Dermis microvascular lymphatic vessel endothelial cell (primary cell): ENCODE data around the gene DGKI. TPM values are rescaled to one million over a fixed set of nuclear protein-coding genes. Genes with fewer than 3 reads are reported as not detected.
"Not testable (repeated sequence)": the region's sequence is repeated elsewhere in the genome, so short reads cannot be mapped to it uniquely, and the experiment has no call there.

Source experiments
- DNase-seq, 2 donors: peaks; one replicate each; pipeline versions ENCODE4 v3.0.0 to v3.0.0-alpha.2; 2010; ENCODE audit warnings: low read depth in 2 of 2
- total RNA-seq: library from RNA; depleted of rRNA; stranded (reverse); fragments of >200 nt; gene quantifications from 2 replicates; pipeline ENCODE4 v1.2.1, GENCODE V29; 2014

Gene DGKI
- total RNA-seq, 1 donor from 2014 or later = 0.64 TPM

GRCh38 chr7:137836113-137836509 lies 10.7 kb downstream of the DGKI start:
- DNase-seq = no peak

GRCh38 chr7:137835486-137836112 lies 11.2 kb downstream of the DGKI start:
- peak; percentile 29 to 40 for DNase-seq

DNA sequence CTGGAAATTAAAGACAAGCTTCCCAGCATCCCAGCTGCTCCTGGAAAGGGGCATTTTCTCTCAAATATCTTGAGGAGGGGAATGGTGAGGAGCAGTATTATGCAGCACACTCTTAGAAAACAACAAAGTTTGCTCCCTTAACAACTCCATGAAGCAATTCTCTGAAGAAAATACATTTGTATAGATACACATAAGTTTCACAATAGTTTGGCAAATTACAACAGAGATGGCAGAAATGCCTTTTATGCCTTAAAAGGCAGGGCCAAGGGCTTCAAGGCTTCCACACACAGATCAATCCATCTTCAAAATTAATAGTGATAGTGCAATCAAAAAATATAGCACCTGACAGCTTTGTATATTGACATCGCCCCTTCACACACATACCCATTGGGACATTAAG lies 12.2 kb downstream of the DGKI start:
- DNase-seq = no peak

DNA sequence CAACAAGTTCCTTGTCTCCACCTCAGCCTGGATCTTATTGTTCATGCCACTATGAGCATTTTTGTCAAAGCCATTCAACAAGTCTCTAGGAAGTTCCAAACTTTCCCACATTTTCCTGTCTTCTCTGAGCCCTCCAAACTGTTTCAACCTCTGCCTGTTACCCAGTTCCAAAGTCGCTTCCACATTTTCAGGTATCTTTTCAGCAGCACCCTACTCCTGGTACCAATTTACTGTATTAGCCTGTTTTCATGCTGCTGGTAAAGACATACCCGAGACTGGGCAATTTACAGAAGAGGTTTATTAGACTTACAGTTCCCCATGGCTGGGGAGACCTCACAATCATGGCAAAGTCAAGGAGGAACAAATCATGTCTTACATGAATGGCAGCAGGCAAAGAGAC lies 13.8 kb downstream of the DGKI start:
- DNase-seq = not testable (repeated sequence)

DNA sequence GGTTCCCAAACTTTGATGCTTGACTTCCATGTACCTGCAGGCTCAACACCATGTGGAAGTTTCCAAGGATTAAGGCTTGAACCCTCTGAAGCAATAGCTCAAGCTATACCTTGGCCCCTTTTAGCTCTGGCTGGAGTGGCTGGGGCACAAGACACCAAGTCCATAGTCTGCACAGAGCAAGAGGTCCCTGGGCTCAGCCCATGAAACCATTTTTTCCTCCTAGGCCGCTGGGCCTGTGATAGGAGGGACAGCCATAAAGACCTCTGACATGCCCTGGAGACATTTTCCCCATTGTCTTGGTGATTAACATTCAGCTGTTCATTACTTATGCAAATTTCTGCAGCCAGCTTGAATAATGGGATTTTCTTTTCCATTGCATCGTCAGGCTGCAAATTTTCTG lies 14.4 kb downstream of the DGKI start:
- DNase-seq = no peak

DNA sequence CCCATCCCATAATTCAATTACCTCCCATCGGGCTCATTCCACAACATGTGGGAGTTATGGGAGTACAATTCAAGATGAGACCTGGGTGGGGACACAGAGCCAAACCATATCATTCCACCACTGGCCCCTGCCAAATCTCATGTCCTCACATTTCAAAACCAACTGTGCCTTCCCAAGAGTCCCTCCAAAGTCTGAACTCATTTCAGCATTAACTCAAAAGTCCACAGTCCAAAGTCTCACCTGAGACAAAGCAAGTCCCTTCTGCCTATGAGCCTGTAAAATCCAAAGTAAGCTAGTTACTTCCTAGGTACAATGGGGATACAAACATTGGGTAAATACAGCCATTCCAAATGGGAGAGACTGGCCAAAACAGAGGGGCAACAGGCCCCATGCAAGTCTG lies 15.2 kb downstream of the DGKI start:
- DNase-seq = not testable (repeated sequence)

DNA sequence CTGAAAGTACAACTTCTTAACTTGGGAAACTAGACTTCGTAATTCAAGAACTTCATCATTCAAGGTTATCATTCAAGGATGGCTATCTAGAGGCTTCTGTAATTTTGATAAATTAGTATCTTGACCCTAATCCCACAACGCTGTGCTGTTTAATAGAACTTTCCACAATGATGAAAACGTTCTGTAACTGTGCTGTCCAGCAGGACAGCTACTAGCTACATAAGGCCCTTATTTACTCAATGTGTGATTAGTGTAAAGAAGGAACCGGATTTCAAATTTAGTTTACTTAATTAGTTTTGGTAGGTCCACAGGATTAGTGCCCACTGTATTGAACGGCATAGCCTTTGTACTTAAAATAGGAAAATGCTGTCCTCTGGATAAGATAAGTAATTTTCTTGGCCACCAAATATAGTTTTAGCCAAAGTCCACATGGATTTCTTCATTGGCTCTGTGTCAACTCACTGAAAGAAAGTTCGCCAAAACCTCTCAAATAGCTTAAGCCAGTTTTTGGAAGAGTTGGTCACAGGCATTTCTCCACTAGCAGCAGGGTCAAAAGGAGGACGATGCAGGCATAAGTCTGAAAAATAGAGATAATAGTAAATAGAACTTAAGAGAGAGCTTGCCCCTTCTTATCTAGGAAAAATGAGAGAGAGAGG lies 17.3 kb downstream of the DGKI start:
- DNase-seq = no peak

DNA sequence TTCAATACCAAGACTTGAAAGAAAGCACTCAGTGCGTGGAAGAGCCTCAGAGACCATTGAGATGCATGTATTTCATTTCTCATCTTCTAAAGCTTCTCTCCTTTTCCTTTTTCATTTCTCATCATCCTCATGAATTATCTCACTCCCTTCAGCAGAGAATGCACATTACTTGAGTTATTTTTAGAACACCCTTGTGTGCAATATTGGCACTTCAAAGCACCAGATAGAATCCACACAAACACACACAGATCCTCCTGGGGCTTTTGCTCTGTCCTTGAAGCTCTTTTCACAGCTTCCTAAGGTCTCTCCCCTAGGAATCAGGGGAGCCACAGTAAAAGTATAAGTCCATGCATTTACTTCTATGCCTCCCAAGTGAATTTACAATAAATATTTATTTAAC lies 18.3 kb downstream of the DGKI start:
- no peak for DNase-seq

DNA sequence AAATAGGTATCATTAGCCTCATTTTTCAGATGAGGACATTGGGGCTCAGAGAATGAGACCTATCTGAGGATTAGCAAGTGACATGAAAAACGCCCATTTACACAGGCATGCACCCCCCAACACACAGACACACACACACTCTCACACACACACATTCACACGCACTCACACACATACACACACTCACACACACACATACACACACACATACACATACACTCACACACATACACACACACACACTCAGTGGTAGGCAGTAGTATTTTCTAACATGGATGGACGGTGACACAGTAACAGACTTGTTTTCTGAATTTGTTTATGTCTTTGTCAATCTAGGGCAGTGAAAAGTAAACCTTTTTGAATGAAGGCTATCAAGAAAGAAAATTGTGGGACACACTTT lies 21.3 kb downstream of the DGKI start:
- DNase-seq = no peak

DNA sequence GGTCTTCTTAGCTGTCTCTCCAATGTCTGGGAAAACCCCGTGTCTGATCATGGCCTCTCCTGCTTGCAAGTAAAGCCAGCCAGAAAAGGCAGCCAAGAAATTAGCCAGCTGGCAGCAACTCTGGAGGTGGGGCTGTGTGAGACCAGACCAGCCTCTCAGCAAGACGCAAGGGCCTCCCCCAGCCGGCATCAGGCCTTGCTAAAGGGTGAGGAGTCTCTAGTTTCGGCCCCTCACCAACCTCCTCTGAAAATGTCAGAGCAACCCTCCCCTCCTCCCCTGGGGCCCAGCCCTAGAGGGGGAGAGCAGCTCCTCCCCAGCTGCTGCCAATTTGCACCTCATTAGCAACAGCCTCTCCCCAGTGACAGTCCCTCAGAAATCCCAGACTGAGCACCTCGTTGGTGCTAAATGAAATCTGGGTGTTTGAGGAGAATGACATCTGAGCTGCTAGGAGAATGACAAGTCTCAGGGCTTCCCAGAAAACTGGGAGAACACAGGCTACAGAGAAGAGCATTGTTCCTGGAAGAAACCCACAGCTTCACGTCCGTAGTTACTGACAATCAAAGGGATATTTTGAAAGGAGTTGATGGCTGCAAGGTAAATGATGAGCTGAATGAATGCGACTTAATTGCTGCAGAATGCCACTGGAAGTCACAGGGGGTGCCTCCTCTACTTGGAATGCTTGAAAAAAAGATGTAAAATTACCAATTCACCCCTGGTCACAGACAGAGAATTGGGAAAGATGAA lies 25.9 kb downstream of the DGKI start:
- DNase-seq = peak in 1 of 2 donors; percentile 5

GRCh38 chr7:137820156-137820555 lies 26.6 kb downstream of the DGKI start:
- no peak for DNase-seq

GRCh38 chr7:137818036-137818435 lies 28.7 kb downstream of the DGKI start:
- DNase-seq = no peak

DNA sequence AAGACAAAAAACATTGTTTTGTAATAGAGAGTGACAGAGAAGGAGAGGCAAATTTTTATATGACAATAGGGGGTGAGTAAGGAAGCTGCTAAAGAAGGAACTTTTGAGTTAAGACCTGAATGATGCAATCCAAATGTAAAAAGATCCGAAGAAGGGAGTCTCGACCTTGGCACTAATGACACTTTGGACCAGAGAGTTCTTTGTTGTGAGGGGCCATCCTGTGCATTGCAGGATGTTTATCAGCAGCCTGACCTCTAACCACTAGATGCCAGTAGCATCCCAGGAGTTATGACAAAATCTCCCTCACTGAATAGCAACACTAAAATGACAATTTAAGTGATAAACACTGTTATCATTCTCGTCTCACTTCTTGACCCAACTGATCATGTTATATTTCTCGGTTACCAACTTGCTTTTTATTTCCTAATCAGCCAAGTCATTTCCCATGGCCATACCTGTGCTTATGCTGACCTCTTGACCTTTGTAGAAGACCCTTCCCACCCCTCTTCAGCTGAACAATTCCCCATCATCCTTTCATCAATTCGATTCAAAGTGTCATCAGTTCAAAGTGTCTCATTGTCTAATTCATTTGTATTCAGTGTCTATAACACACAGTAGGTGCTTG lies 30.0 kb downstream of the DGKI start:
- no peak for DNase-seq

GRCh38 chr7:137813541-137813940 lies 33.2 kb downstream of the DGKI start:
- no peak for DNase-seq

GRCh38 chr7:137810248-137810647 lies 36.5 kb downstream of the DGKI start:
- DNase-seq = no peak

GRCh38 chr7:137804836-137805235 lies 41.9 kb downstream of the DGKI start:
- DNase-seq = no peak

- DNase-seq = peak in 1 of 2 donors; percentile 8
Measured at GRCh38 chr7:137801491-137801890, 45.3 kb downstream of the DGKI start.

- peak in 1 of 2 donors; percentile 88 for DNase-seq
Measured at GRCh38 chr7:137801003-137801402, 45.8 kb downstream of the DGKI start.

DNA sequence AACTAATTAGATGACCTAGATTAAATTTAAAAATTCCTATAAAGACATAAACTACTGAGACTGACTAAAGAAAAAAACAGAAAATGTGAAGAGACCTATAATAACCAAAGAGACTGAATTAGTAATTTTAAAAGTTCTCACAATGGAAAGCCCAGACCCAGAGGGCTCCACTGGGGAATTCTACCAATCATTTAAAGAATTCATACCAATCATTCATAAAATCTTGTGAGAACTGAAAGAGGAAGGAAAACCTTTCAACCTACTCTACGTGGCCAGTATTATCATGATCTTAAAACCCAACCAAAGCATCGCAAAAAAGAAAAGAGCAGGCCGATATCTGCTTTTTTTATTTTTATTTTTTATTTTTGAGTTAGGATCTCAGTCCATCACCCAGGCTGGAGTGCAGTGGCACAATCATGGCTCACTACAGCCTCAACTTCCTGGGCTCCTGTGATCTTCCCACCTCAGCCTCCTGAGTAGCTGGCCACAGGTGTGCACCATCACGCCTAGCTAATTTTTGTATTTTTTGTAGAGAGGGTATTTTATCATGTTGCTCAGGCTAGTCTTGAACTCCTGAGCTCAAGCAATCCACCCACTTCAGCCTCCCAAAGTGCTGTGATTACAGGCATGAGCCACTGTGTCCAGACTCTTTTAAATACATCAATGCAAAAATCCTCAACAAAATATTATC lies 48.6 kb downstream of the DGKI start:
- DNase-seq = no peak

GRCh38 chr7:137795211-137795610 lies 51.6 kb downstream of the DGKI start:
- peak in 1 of 2 donors; percentile 7 for DNase-seq

- no peak for DNase-seq
Measured at GRCh38 chr7:137791930-137792329, 54.8 kb downstream of the DGKI start.

- no peak for DNase-seq
Measured at GRCh38 chr7:137790828-137791227, 55.9 kb downstream of the DGKI start.
